ENCODE data around the gene CFAP54. TPM values are rescaled to one million over a fixed set of nuclear protein-coding genes. Genes with fewer than 3 reads are reported as not detected.
A peak's percentile ranks its signal among the peaks of the same experiment; 100 is the strongest.

Gene CFAP54
- total and polyA plus RNA-seq, 2 donors (not counting 1 experiment from before 2014, with no cell fraction given): 0.93 to 7.1 TPM

DNA sequence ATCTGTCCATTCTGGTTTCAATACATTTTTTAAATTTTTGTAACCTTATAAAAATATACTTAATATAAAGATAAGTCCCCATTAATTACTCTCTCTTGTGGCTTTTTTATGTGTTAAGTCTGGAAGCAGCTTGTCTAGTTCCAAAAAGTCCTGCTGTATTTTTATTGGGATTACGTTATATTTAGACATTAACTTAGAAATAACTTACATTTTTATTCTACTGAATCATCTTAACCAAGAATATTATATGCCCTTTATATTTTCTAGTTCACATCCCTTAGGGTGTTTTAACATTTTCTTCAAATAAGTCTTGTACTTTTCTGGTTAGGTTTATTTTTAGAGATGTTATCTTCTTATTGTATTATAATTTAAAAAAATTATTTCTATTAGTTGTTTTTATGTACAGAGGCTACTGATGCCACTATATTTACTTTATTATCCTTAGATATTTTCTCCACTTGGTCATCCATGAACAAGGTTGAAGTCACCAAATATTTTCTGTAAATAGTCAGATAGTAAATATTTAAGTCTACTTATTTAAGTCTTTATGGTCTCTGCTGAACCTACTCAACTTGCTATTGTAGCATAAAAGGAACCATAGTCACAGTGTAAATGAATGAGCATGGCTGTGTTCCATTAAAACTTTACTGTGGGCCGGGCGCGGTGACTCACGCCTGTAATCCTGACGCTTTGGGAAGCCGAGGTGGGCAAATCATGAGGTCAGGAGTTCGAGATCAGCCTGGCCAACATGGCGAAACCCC is 285.3 kb downstream of the CFAP54 start:
- H4K20me1 ChIP-seq (ENCODE audit: control insufficient read depth, extremely low read depth, insufficient read depth, low read length): no peaks in the 10 kb centered on the region
- H3K36me3 ChIP-seq (ENCODE audit: control insufficient read depth, insufficient read depth, low read length): no peaks in the 10 kb centered on the region
- no peak overlapping the region for H3K4me2 ChIP-seq (ENCODE audit: extremely low read depth, insufficient read depth, low read length)
- no peak overlapping the region for H3K27ac ChIP-seq (ENCODE audit: insufficient read depth, low read length)
- DNase-seq (ENCODE audit: low read depth in 2 of 2): peak in 1 of 2 donors; percentile 63
- no peak overlapping the region for H3K9ac ChIP-seq (ENCODE audit: insufficient read depth, low read length)
- no peaks in the 10 kb centered on the region for H3K27me3 ChIP-seq (ENCODE audit: control insufficient read depth, insufficient read depth, low read length)
- H3K4me1 ChIP-seq (ENCODE audit: control insufficient read depth, extremely low read depth, insufficient read depth, low read length): no peaks in the 10 kb centered on the region
- no peak overlapping the region for H2AFZ ChIP-seq (ENCODE audit: low read length)
- TF ChIP-seq, protein P1, sequence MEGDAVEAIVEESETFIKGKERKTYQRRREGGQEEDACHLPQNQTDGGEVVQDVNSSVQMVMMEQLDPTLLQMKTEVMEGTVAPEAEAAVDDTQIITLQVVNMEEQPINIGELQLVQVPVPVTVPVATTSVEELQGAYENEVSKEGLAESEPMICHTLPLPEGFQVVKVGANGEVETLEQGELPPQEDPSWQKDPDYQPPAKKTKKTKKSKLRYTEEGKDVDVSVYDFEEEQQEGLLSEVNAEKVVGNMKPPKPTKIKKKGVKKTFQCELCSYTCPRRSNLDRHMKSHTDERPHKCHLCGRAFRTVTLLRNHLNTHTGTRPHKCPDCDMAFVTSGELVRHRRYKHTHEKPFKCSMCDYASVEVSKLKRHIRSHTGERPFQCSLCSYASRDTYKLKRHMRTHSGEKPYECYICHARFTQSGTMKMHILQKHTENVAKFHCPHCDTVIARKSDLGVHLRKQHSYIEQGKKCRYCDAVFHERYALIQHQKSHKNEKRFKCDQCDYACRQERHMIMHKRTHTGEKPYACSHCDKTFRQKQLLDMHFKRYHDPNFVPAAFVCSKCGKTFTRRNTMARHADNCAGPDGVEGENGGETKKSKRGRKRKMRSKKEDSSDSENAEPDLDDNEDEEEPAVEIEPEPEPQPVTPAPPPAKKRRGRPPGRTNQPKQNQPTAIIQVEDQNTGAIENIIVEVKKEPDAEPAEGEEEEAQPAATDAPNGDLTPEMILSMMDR (conservative IDR thresholded peaks at IDR 0.05 in 1 of 2, IDR thresholded peaks at IDR 0.05 in 1 of 2; ENCODE audit: low read depth in 1 of 2, low read length in 2 of 2): no peak
- TF ChIP-seq EZH2 (IDR thresholded peaks at IDR 0.05; ENCODE audit: low read length, missing control alignments): no peak
- H3K9me3 ChIP-seq (ENCODE audit: control insufficient read depth, insufficient read depth, low read depth, low read length): no peaks in the 10 kb centered on the region
- no peaks in the 10 kb centered on the region for H3K79me2 ChIP-seq (ENCODE audit: control insufficient read depth, insufficient read depth, low read length)
- H3K4me3 ChIP-seq (replicated peaks in 1 of 4; ENCODE audit: control extremely low read depth in 1 of 4, insufficient read depth in 1 of 4, low read depth in 3 of 4, low read length in 4 of 4): no peak overlapping the region

DNA sequence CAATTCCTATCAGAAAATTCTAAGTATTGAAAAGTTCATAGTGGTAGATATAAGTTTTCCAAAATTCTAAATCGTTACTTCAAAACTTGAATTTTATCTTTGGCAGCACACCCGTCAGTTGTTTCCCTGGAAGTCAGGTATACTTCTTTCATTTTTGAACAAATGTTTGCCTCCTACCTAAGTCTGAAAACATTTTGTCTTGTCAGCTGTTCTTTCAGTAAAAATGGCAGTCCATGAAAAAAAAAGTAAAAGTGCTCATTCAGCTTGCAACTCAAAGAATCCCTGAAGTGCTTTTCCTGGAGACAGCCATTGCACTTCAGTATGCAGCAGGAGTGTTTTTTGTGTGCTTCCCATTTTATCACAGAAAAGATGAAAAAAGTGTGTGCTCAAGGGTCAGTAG is 287.5 kb downstream of the CFAP54 start:
- Histone ChIP-seq H3K27me3 (ENCODE audit: control insufficient read depth, insufficient read depth, low read length) (no peaks in the 10 kb centered on the region), H3K4me2 (ENCODE audit: extremely low read depth, insufficient read depth, low read length) (no peak overlapping the region), H3K4me3 (replicated peaks in 1 of 4; ENCODE audit: control extremely low read depth in 1 of 4, insufficient read depth in 1 of 4, low read depth in 3 of 4, low read length in 4 of 4) (no peak overlapping the region), H4K20me1 (ENCODE audit: control insufficient read depth, extremely low read depth, insufficient read depth, low read length) (no peaks in the 10 kb centered on the region), H2AFZ (ENCODE audit: low read length) (no peak overlapping the region), H3K36me3 (ENCODE audit: control insufficient read depth, insufficient read depth, low read length) (no peaks in the 10 kb centered on the region), H3K9ac (ENCODE audit: insufficient read depth, low read length) (no peak overlapping the region), H3K4me1 (ENCODE audit: control insufficient read depth, extremely low read depth, insufficient read depth, low read length) (no peaks in the 10 kb centered on the region), H3K79me2 (ENCODE audit: control insufficient read depth, insufficient read depth, low read length) (no peaks in the 10 kb centered on the region), H3K27ac (ENCODE audit: insufficient read depth, low read length) (no peak overlapping the region), H3K9me3 (ENCODE audit: control insufficient read depth, insufficient read depth, low read depth, low read length) (no peaks in the 10 kb centered on the region)
- no peak for DNase-seq (ENCODE audit: low read depth in 2 of 2)
- TF ChIP-seq EZH2 (IDR thresholded peaks at IDR 0.05; ENCODE audit: low read length, missing control alignments): no peak
- TF ChIP-seq, protein P1 (conservative IDR thresholded peaks at IDR 0.05 in 1 of 2, IDR thresholded peaks at IDR 0.05 in 1 of 2; ENCODE audit: low read depth in 1 of 2, low read length in 2 of 2): no peak

DNA sequence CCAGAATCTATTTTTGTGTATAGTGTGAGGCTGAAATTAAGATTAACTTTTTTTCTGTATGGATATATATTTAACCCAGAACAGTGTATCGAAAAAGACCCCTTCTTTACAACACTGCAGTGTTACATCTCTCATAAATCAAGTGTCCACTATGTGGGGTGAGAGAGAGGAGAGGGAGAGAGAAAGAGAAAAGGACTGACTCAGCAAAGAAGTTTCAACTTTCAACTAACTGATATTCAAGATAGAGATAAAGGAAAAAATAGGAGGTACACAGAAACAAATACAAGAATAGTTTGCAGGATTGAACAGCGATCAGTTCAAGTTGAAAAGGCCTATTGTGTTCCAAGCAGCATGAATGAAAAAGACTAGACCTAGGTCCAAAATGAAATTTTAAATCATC is 291.0 kb downstream of the CFAP54 start:
- no peak overlapping the region for H3K9ac ChIP-seq (ENCODE audit: insufficient read depth, low read length)
- H3K4me3 ChIP-seq (replicated peaks in 1 of 4; ENCODE audit: control extremely low read depth in 1 of 4, insufficient read depth in 1 of 4, low read depth in 3 of 4, low read length in 4 of 4): no peak overlapping the region
- H3K27ac ChIP-seq (ENCODE audit: insufficient read depth, low read length): no peak overlapping the region
- no peaks in the 10 kb centered on the region for H3K4me1 ChIP-seq (ENCODE audit: control insufficient read depth, extremely low read depth, insufficient read depth, low read length)
- no peaks in the 10 kb centered on the region for H3K79me2 ChIP-seq (ENCODE audit: control insufficient read depth, insufficient read depth, low read length)
- H3K36me3 ChIP-seq (ENCODE audit: control insufficient read depth, insufficient read depth, low read length): no peaks in the 10 kb centered on the region
- TF ChIP-seq, protein P1 (conservative IDR thresholded peaks at IDR 0.05 in 1 of 2, IDR thresholded peaks at IDR 0.05 in 1 of 2; ENCODE audit: low read depth in 1 of 2, low read length in 2 of 2): no peak
- no peak for TF ChIP-seq EZH2 (IDR thresholded peaks at IDR 0.05; ENCODE audit: low read length, missing control alignments)
- DNase-seq (ENCODE audit: low read depth in 2 of 2): no peak
- H4K20me1 ChIP-seq (ENCODE audit: control insufficient read depth, extremely low read depth, insufficient read depth, low read length): no peaks in the 10 kb centered on the region
- no peak overlapping the region for H3K4me2 ChIP-seq (ENCODE audit: extremely low read depth, insufficient read depth, low read length)
- H3K9me3 ChIP-seq (ENCODE audit: control insufficient read depth, insufficient read depth, low read depth, low read length): no peaks in the 10 kb centered on the region
- no peaks in the 10 kb centered on the region for H3K27me3 ChIP-seq (ENCODE audit: control insufficient read depth, insufficient read depth, low read length)
- H2AFZ ChIP-seq (ENCODE audit: low read length): no peak overlapping the region

All from fibroblast of lung (primary cell).